Frontal cortex (tissue), 4 donors: ENCODE data around the gene KLK15. TPM values are rescaled to one million over a fixed set of nuclear protein-coding genes. Genes with fewer than 3 reads are reported as not detected.

Source experiments
- DNase-seq, 2 donors: peaks; one replicate each; pipeline ENCODE4 v3.0.0; 2012; ENCODE audit warnings: low spot score in 2 of 2
- FAIRE-seq: peaks from 2 replicates; lab custom pipeline; 2012; peaks lifted over from hg19 to GRCh38; lab: Jason Lieb, UNC
- small RNA-seq: library from RNA; depleted of rRNA; stranded (forward); fragments of <200 nt; gene quantifications from one replicate; pipeline ENCODE3, GENCODE V24; 2014
- total RNA-seq: library from RNA; depleted of rRNA; stranded (reverse); fragments of >200 nt; gene quantifications from one replicate; pipeline ENCODE4 v1.2.3, GENCODE V29; 2014
- donor health status: control.
- donor health status: control.
- donor health status: control.

The KLK15 gene
- total RNA-seq, 1 donor from 2014 or later = not detected

GRCh38 chr19:50780753-50781435, 52.5 kb downstream of the KLK15 start:
- no peak for DNase-seq
- no peak for FAIRE-seq

DNA sequence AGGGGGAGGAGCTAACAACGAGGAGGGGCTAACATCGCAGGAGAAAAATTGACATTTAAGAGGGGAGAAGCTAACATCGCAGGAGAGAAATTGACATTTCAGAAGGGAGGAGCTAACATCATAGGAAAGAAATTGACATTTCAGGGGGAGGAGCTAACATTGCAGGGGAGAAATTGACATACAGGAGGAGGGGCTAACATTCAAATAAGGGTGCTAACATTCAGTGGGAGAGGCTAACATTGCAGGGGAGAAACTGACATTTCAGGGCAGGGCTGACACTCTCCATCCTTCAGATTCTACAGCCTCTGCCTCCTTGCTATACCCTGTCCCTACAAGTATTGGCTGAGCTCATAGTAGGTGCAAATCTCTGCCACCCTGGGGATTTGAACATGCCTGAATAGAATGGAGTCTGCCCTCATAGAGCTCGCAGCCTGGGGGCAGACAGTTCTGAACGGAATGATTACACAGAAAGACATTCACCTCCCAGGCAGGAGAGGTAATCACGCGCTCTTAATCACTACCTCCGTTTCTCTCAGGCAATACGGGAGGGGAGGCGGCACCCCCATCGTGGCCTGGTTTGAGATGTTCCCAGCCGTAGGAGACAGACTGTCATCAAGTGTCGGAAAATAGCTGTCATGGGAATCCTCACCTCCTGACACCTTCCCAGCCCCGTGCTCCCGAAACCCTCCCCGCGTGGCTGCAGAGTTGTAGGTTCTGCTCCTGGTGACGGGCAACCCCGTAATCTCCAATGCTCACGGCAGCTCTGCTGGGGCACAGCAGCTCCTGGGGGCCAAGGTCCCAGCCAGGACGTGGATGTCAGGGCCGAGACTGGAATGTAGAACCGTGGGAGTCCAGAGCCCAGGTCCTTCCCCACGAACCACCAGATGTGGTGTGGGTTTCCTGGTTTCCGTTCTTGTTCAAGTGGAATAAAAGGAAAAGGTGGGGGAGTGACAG, 53.6 kb downstream of the KLK15 start:
- FAIRE-seq = no peak
- DNase-seq = no peak

- DNase-seq (no peak), FAIRE-seq (no peak)
These were observed 54.4 kb downstream of the KLK15 start for GRCh38 chr19:50778906-50779430.

- FAIRE-seq (no peak), DNase-seq (no peak)
These were observed 55.5 kb downstream of the KLK15 start for GRCh38 chr19:50777830-50778303.

GRCh38 chr19:50777261-50777660, 56.1 kb downstream of the KLK15 start:
- DNase-seq (no peak), FAIRE-seq (no peak)

DNA sequence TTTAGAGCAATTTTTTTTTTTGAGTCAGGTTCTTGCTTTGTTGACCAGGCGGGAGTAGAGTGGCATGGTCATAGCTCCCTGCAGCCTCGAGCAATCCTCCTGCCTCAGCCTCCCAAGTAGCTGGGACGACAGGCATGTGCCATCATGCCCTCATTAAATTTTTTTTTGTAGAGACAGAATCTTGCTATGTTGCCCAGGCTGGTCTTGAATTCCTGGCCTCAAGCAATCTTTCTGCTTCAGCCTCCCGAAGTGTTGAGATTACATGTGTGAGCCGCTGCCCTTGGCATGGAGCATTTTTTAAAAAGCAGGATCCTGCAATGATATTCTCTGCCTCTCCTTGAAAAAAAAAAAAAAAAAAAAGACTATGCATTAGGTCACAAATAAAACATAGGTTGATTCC, 57.2 kb downstream of the KLK15 start:
- DNase-seq (no peak), FAIRE-seq (no peak)

Small RNAs within 50 kb of the gene (small RNA-seq; reads per million reads assigned to genes)
- gene SNORD88A (124 reads per million, percentile 98 among the genes with 10 or more reads in this experiment), gene SNORD88B (not detected), gene SNORD88C (not detected)

Other genes starting within 250 kb of the KLK15 start
- gene SYT3, start 193.7 kb downstream of the KLK15 start, total RNA-seq = 20.4 TPM
- gene C19orf81, start 184.1 kb downstream of the KLK15 start, total RNA-seq = not detected
- gene SHANK1, start 113.8 kb downstream of the KLK15 start, total RNA-seq = 18.3 TPM
- gene CLEC11A, start 110.2 kb downstream of the KLK15 start, total RNA-seq = 2.4 TPM
- not detected for gene GPR32, start 63.1 kb downstream of the KLK15 start, total RNA-seq
- gene ACP4, start 43.2 kb downstream of the KLK15 start, total RNA-seq = not detected
- gene KLK1, start 9.8 kb downstream of the KLK15 start, total RNA-seq = not detected
- not detected for gene KLK3, start 21.3 kb upstream of the KLK15 start, total RNA-seq
- gene KLK2, start 39.9 kb upstream of the KLK15 start, total RNA-seq = not detected
- gene KLK4, start 77.8 kb upstream of the KLK15 start, total RNA-seq = not detected
- gene KLK5, start 119.5 kb upstream of the KLK15 start, total RNA-seq = not detected
- not detected for gene KLK6, start 136.0 kb upstream of the KLK15 start, total RNA-seq
- gene KLK7, start 150.3 kb upstream of the KLK15 start, total RNA-seq = not detected
- gene KLK8, start 168.0 kb upstream of the KLK15 start, total RNA-seq = not detected
- not detected for gene KLK10, start 186.1 kb upstream of the KLK15 start, total RNA-seq
- not detected for gene KLK11, start 193.0 kb upstream of the KLK15 start, total RNA-seq
- not detected for gene KLK12, start 201.4 kb upstream of the KLK15 start, total RNA-seq
- gene KLK13, start 231.5 kb upstream of the KLK15 start, total RNA-seq = not detected
- gene KLK14, start 249.3 kb upstream of the KLK15 start, total RNA-seq = not detected